Right hindlimb (tissue), 1 donor: ENCODE data around the gene ACP1.

Source experiments
- DNase-seq: peaks from one replicate; pipeline ENCODE4 v3.0.0-alpha.2; 2018

The ACP1 gene

GRCh38 chr2:256094-256493 lies 8.7 kb upstream of the ACP1 start:
- no peak for DNase-seq

DNA sequence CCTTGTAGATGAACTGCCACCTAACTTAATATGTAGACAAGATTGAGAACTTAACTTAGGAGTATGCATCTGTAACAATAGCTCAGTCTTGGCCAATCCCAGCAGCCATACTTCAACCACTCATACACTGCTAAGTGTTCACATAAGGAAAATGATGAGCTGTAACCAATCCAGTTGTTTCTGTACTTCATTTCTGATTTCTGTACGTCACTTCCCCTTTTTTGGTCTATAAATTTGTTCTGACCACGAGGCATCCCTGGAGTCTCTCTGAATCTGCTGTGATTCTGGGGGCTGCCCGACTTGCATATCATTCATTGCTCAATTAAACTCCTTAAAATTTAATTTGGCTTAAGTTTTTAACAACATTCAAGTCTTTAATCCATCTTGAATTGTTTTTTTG lies 7.3 kb upstream of the ACP1 start:
- no peak for DNase-seq

GRCh38 chr2:257842-258241 lies 6.9 kb upstream of the ACP1 start:
- DNase-seq: no peak

- DNase-seq: no peak
Observed at GRCh38 chr2:258933-259332, 5.8 kb upstream of the ACP1 start.

DNA sequence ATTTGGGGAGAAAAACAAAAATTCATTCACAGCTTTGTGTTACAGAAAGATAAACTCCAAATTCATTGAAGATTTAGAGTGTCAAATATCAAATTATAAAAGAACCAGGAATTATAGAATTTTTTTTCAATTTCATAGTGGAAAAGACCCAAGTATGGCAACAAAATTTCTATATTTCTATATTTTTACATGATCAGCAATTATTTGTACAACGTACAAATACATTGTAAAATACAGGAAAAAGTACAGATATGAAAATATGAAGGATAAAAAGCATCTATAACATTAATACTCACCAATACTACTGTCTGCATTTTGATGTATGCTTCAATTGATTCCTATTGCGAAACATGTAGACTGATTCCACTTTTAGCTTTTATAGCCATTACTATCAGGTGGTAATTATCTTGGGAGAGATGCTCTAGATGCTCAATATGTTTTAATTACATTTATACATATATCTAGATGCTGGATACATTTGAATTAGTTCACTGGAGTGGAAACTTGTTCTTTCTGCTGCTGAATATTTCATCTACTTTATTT lies 4.9 kb upstream of the ACP1 start:
- DNase-seq: no peak

- DNase-seq: no peak
Observed at GRCh38 chr2:260507-261161, 4.1 kb upstream of the ACP1 start.

GRCh38 chr2:262117-262516 lies 2.6 kb upstream of the ACP1 start:
- DNase-seq: no peak

GRCh38 chr2:263022-263738 lies 1.6 kb upstream of the ACP1 start:
- no peak for DNase-seq

DNA sequence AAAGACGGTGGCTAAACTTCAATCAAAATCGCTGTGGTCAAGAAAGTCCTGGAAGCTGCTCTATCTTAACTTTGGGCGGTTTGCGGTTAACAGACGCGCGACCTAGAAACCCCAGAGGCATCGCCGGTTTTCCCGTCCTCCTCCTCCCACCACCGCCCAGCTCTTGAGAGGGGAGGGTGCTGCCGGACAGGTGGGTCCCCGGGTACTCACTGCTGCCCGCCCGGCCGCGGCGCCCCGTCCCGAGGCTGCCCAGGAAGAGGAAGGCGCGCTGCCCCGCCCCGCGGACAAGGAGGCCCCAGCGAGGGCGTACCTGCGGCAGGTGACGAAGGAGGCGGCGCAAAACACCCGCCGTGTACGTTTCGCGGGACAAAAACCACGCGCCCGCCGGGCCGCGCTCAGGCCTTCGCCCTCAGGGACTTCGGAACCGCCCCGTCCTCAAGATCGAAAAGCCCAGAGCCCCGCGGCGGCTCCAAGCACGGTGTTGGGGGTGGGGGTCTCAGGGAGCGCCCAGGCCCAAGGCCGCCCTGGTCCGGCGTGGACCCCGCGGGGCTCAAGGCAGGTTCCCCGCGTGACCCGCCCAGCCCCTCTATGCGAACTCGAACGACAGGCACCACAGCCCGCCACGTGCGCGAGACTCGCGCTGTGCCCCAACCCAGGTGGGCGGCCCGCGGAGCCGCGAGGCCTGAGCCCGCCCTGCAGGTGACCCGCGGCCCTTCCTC lies 814 bp upstream of the ACP1 start, which contains the start of gene SH3YL1:
SH3YL1 (minus strand) TSS at position 259 of the 719 bp plus-strand sequence; CDS start at position 211, 48 bp downstream.
- peak; percentile 54 for DNase-seq

- no peak for DNase-seq
Observed at GRCh38 chr2:268323-268722, 3.6 kb downstream of the ACP1 start.

DNA sequence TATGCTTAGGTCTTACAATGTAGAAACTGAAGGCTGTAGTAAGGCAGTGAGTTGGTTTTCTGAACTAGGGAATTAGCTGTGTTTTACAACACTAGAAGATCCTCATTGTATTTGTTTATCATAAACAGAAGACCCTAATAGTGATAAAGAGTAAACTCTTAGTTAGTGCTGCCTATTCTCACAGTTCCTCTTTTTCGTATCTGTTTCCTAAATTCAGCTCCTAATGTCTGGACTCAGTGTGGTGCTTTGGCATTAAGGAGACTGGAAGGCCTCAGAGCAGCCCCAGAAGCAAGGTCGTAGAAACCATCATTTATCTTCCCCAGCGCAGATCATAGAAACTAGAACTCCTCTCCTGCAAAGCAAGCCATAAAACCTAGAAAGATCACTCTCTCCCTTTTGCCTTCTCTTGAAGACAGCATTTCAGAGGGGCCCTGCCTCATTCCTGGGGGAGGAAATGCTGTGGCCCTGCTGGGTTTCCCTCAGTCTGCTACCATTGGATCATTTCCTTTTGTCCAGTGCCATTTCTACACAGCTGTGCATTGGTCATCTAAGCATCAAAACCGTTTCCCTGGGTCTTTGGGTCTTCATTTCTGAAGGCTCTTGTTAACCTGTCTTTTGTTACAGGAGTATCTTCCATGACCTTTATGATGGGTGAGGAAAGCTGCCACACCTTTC lies 4.7 kb downstream of the ACP1 start:
- no peak for DNase-seq

- no peak for DNase-seq
Observed at GRCh38 chr2:270861-271260, 6.1 kb downstream of the ACP1 start.

DNA sequence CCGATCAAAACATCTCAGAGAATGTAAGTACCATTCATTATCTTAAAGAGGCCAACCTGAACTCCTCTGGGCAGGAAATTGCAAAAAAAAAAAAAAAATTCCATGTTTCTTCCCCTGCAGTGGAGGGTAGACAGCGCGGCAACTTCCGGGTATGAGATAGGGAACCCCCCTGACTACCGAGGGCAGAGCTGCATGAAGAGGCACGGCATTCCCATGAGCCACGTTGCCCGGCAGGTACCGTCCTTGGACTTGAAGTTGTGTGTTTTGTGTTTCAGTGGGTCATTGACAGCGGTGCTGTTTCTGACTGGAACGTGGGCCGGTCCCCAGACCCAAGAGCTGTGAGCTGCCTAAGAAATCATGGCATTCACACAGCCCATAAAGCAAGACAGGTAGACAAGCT lies 7.2 kb downstream of the ACP1 start:
- DNase-seq: no peak

GRCh38 chr2:273333-273732 lies 8.6 kb downstream of the ACP1 start:
- DNase-seq: no peak

DNA sequence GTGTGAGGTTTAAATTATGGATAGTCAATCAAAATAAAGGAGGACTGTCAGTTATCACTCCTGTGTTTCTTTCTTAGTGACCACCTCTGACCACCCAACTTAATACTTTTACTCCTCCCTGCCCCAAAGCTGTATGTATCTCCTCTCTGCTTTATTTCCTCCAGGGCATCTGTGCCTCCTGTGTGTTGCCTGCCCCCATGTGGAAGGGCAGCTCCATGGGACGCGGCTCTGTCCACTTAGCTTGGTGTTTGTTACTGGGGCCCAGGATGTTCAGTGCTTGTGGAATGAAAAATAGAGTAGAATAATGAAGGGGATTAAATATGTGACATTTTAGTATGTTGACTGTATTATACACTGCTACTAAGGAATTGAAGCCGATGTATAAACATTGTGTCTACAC lies 9.8 kb downstream of the ACP1 start:
- DNase-seq: no peak

GRCh38 chr2:275466-275865 lies 10.7 kb downstream of the ACP1 start:
- DNase-seq: no peak

DNA sequence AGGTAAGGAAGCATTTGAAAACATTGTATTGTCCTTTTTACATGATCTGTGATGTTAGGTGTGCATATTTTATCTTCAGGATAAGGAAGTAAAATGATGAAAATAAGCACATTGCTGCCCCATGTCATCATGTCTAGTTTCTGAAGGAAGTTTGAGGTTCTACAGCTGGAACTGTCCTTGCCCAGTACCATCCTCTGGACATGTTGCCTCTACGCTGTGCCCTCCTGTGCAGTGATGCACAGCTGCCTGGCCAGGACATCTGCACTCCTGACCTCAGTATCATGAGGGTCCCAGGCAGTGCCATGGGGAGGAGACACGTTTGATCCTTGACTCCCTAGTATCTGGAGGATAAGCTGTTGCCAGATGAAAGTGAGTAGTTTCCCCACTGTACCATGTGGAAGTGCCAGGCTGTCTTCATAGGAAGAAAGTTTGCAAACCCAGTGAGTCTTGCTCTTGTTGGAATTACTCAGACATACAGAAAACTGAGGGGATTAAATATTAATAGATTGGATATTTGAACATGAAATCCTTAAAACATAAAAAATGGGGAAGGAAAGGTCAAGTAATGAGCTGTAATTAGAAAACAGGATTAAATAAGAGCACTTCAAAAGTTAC lies 13.7 kb downstream of the ACP1 start:
- no peak for DNase-seq

- no peak for DNase-seq
Observed at GRCh38 chr2:278927-279320, 14.2 kb downstream of the ACP1 start.

DNA sequence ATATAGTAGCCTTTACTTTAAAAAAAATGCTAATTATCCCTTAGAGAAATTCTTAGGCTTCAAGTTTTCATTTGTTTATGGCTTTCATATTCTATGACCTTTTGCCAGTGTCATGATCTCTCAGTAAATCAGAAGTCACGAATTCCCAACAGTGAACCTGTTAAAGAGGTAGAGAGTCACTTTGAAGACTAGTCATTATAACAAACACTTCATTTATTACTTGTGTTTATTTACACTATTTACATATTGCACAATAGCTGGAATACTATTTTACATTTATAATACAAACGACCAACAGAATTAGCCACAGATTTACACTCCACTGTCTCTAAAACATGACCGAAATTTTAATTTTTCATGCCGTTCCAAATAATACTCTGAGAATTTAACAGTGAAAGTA lies 14.6 kb downstream of the ACP1 start:
- DNase-seq: no peak

GRCh38 chr2:279956-280649 lies 15.4 kb downstream of the ACP1 start:
- no peak for DNase-seq

DNA sequence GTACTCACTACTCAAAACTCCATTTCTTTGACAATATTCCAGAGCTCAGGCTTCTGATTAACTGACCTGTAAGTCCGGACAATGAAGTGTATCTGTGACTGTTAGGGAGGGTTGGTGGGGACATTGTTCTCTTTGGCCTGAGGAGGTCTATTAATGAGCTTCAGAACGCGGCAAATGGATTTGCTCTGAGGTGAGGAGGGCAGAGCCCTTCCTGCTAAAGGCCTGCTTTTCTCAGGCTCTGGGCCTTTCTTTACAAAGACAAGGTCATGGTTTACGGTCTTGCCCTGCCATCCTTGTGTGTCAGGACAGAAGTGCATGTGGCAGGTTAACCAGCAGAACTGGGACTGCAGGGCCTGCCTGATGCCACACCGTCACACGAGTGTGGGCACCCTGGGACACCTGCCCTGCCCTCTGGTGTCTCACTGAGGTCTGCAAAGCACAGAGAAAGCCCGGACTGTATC lies 15.9 kb downstream of the ACP1 start:
- DNase-seq: no peak

GRCh38 chr2:281381-281780 lies 16.6 kb downstream of the ACP1 start:
- no peak for DNase-seq
